PFSK-1 (cell line): ENCODE results near the gene CROT.

Experiments used
- FOXP2 ChIP-seq: optimal IDR thresholded peaks from 2 replicates; pipeline ENCODE3; 2011; ENCODE audit warnings: borderline replicate concordance, control low read depth, inconsistent platforms; ENCODE audit not compliant: insufficient read depth; ENCODE audit errors: extremely low read length, extremely low read depth
- POLR2AphosphoS5 ChIP-seq: IDR thresholded peaks from 2 replicates; pipeline ENCODE4 v1.6.1; 2012; ENCODE audit warnings: low read depth, mild to moderate bottlenecking, control low read depth, low read length, moderate library complexity
- REST ChIP-seq, 2 experiments: IDR thresholded peaks; 2 replicates each; pipeline versions ENCODE4 v1.6.1 to v1.8.0; 2011 to 2012; ENCODE audit warnings: low read depth in 2 of 2, low read length in 2 of 2, control low read depth in 1 of 2, inconsistent platforms in 1 of 2, mild to moderate bottlenecking in 1 of 2, moderate library complexity in 1 of 2; ENCODE audit not compliant: insufficient read depth in 1 of 2
- SIN3A ChIP-seq: IDR thresholded peaks from 2 replicates; pipeline ENCODE4 v1.6.1; 2012; ENCODE audit warnings: mild to moderate bottlenecking, low read length, moderate library complexity, borderline replicate concordance; ENCODE audit not compliant: insufficient read depth
- TAF1 ChIP-seq: IDR thresholded peaks from 2 replicates; pipeline ENCODE4 v1.6.1; 2012; ENCODE audit warnings: low read length, control low read depth, borderline replicate concordance; ENCODE audit not compliant: insufficient read depth

CROT gene

GRCh38 chr7:87411186-87411585 is 65.7 kb downstream of the CROT start:
- TF ChIP-seq REST (IDR thresholded peaks at IDR 0.05; ENCODE audit: insufficient read depth in 1 of 2, low read depth in 2 of 2, low read length in 2 of 2): no peak
- no peak for TF ChIP-seq FOXP2
- TF ChIP-seq POLR2AphosphoS5: no peak
- TF ChIP-seq TAF1: no peak
- no peak for TF ChIP-seq SIN3A

GRCh38 chr7:87413029-87413428 is 67.6 kb downstream of the CROT start:
- TF ChIP-seq FOXP2: no peak
- TF ChIP-seq SIN3A: no peak
- TF ChIP-seq REST (IDR thresholded peaks at IDR 0.05; ENCODE audit: insufficient read depth in 1 of 2, low read depth in 2 of 2, low read length in 2 of 2): no peak
- TF ChIP-seq POLR2AphosphoS5: no peak
- no peak for TF ChIP-seq TAF1

DNA sequence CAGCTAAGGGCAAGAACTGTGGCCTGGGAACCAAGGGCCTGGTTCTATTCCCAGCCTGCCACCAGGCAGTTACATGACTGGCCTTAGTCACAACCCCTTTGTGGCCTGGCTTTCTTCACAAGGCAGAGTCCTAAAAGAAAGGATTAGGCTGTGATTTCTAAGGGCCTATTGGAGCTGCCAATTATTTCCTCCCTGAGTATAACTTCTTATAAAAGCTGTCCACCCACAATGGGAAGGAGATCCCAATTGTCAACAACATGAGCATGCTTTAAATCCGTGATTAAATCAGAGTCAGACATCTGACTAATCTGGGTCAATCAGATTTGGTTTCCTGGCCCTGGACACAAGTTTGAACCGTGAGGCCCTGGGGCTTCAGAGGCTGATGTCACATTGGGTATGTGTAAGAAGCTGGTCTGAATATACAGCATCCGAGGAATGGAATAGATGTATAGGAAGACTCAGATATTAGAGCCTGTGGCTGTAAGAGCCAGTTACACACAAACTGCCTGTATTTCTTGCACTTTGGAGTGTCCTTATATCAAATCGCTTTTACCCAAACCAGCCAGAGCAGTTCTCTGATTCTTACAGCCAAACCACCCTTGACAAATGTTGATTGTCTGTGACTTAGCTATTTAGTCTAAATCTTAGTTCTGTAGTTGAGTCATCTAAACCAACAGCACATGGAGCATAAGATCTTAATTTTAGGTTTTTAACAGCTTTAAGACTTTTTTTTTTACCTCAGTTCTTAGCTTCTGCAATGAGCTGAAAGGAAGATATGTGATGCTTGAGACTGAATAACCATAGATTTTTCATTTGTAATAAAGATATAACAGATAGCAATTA is 68.7 kb downstream of the CROT start:
- TF ChIP-seq FOXP2 (no peak), TAF1 (no peak), SIN3A (no peak), REST (IDR thresholded peaks at IDR 0.05; ENCODE audit: insufficient read depth in 1 of 2, low read depth in 2 of 2, low read length in 2 of 2) (no peak), POLR2AphosphoS5 (no peak)

- TF ChIP-seq POLR2AphosphoS5: no peak
- no peak for TF ChIP-seq SIN3A
- no peak for TF ChIP-seq FOXP2
- TF ChIP-seq REST (IDR thresholded peaks at IDR 0.05; ENCODE audit: insufficient read depth in 1 of 2, low read depth in 2 of 2, low read length in 2 of 2): no peak
- no peak for TF ChIP-seq TAF1
These were observed 69.3 kb downstream of the CROT start for GRCh38 chr7:87414794-87415188.
